Endothelial cell of umbilical vein (primary cell): ENCODE data around the gene PUS1.

ENCODE experiments used
- CTCF ChIP-seq, 2 donors: IDR thresholded peaks; 1 replicate in 1 of 2; 2 replicates in 1 of 2; pipeline ENCODE4 v1.5.1; 2011; ENCODE audit warnings: low read length in 2 of 2, mild to moderate bottlenecking in 2 of 2, moderate library complexity in 2 of 2, control low read depth in 1 of 2, inconsistent platforms in 1 of 2, low read depth in 1 of 2; ENCODE audit not compliant: insufficient read depth in 1 of 2; ENCODE audit errors: extremely low read depth in 1 of 2
- POLR2AphosphoS5 ChIP-seq: IDR thresholded peaks from 2 replicates; pipeline ENCODE4 v1.6.1; 2012; ENCODE audit warnings: low read depth, mild to moderate bottlenecking, control low read depth, low read length, moderate library complexity; ENCODE audit not compliant: insufficient read depth

- TF ChIP-seq POLR2AphosphoS5 (no peak), CTCF (IDR thresholded peaks at IDR 0.05; ENCODE audit: extremely low read depth in 1 of 2, insufficient read depth in 1 of 2, low read depth in 1 of 2, low read length in 2 of 2) (no peak)
Measured at GRCh38 chr12:131929581-131930456, 743 bp downstream of the PUS1 start.
